Thyroid gland (tissue), 4 donors: Measurements from ENCODE around the gene MCL1. TPM values are rescaled to one million over a fixed set of nuclear protein-coding genes. Genes with fewer than 3 reads are reported as not detected.

Experiments
- DNase-seq, 2 donors: peaks; one replicate each; pipeline ENCODE4 v3.0.0-alpha.2; 2019
- H3K27ac ChIP-seq, 3 donors: fragments of 200-600 bp; sonication (generic); 1 replicate in 2 of 3; 2 replicates in 1 of 3; pipeline ENCODE4 v1.5.1; 2016 to 2019; ENCODE audit warnings: mild to moderate bottlenecking in 1 of 3, moderate library complexity in 1 of 3
- H3K27me3 ChIP-seq: fragments of 200-600 bp; sonication (generic); one replicate; pipeline ENCODE4 v1.5.1; 2019
- H3K36me3 ChIP-seq, 2 donors: fragments of 200-600 bp; sonication (generic); one replicate each; pipeline ENCODE4 v1.5.1; 2016 to 2019
- H3K4me1 ChIP-seq, 2 donors: fragments of 200-600 bp; sonication (generic); one replicate each; pipeline ENCODE4 v1.5.1; 2017 to 2019
- H3K4me3 ChIP-seq, 3 donors: fragments of 200-600 bp; sonication (generic); replicated peaks in 1 of 3; 1 replicate in 2 of 3; 2 replicates in 1 of 3; pipeline ENCODE4 v1.5.1; 2016; ENCODE audit warnings: mild to moderate bottlenecking in 1 of 3
- H3K9me3 ChIP-seq: fragments of 200-600 bp; sonication (generic); one replicate; pipeline ENCODE4 v1.5.1; 2017
- POLR2A ChIP-seq, 2 donors: fragments of 450-650 bp; IDR thresholded peaks; one replicate each; pipeline ENCODE4 v1.6.1; 2017; ENCODE audit warnings: antibody characterized with exemption in 2 of 2, mild to moderate bottlenecking in 2 of 2, moderate library complexity in 1 of 2
- WGBS, 2 donors: methylation state at CpG; one replicate each; pipeline ENCODE4 v1.1.5; 2017; 5-methylcytosine and 5-hydroxymethylcytosine counted together
- intact Hi-C: fragments of 100-400 bp; cut with DNase I; formaldehyde crosslinking; loops from one replicate; pipeline ENCODE4 v1.15.1; 2023
- total RNA-seq, 4 donors: library from RNA; depleted of rRNA; stranded (reverse); fragments of >200 nt; gene quantifications; one replicate each; pipeline ENCODE4 v1.2.3, GENCODE V29; 2016
- TF ChIP-seq, protein P1 (sequence below), 6 experiments: fragments of 200-600 bp in 3 of 6; fragments of 450-650 bp in 3 of 6; sonication (generic) in 3 of 6; IDR thresholded peaks; one replicate each; pipeline ENCODE4 v1.5.1; 2016 to 2019; ENCODE audit warnings: antibody characterized with exemption in 6 of 6, mild to moderate bottlenecking in 2 of 6, inconsistent platforms in 1 of 6, moderate library complexity in 1 of 6

The MCL1 gene
- total RNA-seq, 4 donors from 2014 or later: 164 to 313 (median 203) TPM

DNA sequence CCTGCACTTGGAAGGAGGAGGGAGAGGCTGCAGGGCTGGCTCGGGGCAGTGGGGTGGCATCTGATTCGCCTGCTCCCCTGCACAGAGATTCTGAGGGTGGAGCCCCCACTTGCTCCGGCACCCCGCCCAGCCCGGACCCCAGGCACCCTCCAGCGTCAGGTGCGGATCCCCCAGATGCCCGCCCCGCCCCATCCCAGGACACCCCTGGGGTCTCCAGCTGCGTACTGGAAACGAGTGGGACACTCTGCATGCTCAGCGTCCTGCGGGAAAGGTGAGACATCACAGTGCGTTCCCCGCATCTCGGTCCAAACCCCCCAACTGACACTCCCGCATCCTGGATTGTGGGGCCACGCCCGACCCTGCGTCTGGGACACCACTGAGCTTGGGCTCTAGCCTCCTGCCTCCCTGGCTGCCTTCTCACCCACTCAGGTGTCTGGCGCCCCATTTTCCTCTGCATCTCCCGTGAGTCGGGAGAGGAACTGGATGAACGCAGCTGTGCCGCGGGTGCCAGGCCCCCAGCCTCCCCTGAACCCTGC is 22.3 kb downstream of the MCL1 start:
- DNase-seq: no peak
- Histone ChIP-seq H3K36me3 (no peaks in the 10 kb centered on the region), H3K4me1 (peaks cover 18 to 35% of the 10 kb centered on the region in 2 donors), H3K9me3 (no peaks in the 10 kb centered on the region), H3K27me3 (no peaks in the 10 kb centered on the region), H3K27ac (no peak overlapping the region), H3K4me3 (no peak overlapping the region)
- 90 to 92% methylated on average over 11 to 21 of the region's 26 CpGs for WGBS, 2 donors
- TF ChIP-seq, protein P1, sequence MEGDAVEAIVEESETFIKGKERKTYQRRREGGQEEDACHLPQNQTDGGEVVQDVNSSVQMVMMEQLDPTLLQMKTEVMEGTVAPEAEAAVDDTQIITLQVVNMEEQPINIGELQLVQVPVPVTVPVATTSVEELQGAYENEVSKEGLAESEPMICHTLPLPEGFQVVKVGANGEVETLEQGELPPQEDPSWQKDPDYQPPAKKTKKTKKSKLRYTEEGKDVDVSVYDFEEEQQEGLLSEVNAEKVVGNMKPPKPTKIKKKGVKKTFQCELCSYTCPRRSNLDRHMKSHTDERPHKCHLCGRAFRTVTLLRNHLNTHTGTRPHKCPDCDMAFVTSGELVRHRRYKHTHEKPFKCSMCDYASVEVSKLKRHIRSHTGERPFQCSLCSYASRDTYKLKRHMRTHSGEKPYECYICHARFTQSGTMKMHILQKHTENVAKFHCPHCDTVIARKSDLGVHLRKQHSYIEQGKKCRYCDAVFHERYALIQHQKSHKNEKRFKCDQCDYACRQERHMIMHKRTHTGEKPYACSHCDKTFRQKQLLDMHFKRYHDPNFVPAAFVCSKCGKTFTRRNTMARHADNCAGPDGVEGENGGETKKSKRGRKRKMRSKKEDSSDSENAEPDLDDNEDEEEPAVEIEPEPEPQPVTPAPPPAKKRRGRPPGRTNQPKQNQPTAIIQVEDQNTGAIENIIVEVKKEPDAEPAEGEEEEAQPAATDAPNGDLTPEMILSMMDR (IDR thresholded peaks at IDR 0.05): no peak
- TF ChIP-seq POLR2A (IDR thresholded peaks at IDR 0.05): no peak
- intact Hi-C loops: loop anchor here (5.0 to 10.0 kb wide), 2 partner anchors 65 to 438 kb away; no protein-coding TSS in a partner anchor

DNA sequence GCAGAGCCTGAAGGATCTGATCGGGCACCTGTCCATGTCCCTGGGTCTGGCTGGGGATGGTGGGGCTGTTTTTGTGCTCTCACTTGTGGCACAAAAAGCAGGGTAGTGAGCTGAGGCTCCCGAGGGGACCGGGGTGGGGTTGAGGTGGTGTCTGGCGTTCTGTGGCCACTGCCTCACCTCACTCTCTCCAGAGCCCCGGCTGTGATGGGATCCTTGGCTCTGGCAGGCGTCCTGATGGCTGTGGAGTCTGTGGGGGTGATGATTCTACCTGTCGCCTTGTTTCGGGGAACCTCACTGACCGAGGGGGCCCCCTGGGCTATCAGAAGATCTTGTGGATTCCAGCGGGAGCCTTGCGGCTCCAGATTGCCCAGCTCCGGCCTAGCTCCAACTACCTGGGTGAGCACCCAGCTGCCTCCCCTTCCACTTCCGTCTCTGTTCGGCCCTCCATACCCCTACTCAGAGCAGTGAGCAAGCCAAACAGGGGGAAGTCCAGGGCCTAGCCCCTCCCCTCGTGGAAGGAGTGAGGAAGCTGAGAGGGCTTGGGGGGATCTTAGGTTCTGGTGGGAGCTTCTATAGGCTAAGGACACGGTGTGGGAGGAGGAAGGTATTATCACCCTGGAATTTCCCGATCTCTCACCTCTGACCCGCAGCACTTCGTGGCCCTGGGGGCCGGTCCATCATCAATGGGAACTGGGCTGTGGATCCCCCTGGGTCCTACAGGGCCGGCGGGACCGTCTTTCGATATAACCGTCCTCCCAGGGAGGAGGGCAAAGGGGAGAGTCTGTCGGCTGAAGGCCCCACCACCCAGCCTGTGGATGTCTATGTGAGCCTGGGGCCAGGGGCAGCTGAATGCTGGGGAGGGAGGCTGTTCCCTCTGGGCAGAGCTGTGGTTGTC is 23.2 kb downstream of the MCL1 start:
- Histone ChIP-seq H3K27ac (no peak overlapping the region), H3K4me1 (peaks cover 13 to 42% of the 10 kb centered on the region in 2 donors), H3K27me3 (no peaks in the 10 kb centered on the region), H3K4me3 (no peak overlapping the region), H3K9me3 (no peaks in the 10 kb centered on the region), H3K36me3 (no peaks in the 10 kb centered on the region)
- intact Hi-C loops: loop anchor here (5.0 to 10.0 kb wide), 2 partner anchors 66 to 439 kb away; no protein-coding TSS in a partner anchor
- TF ChIP-seq POLR2A (IDR thresholded peaks at IDR 0.05): no peak
- TF ChIP-seq, protein P1 (IDR thresholded peaks at IDR 0.05): no peak
- WGBS, 2 donors: 80 to 81% methylated on average over 19 to 23 of the region's 26 CpGs
- DNase-seq: no peak

DNA sequence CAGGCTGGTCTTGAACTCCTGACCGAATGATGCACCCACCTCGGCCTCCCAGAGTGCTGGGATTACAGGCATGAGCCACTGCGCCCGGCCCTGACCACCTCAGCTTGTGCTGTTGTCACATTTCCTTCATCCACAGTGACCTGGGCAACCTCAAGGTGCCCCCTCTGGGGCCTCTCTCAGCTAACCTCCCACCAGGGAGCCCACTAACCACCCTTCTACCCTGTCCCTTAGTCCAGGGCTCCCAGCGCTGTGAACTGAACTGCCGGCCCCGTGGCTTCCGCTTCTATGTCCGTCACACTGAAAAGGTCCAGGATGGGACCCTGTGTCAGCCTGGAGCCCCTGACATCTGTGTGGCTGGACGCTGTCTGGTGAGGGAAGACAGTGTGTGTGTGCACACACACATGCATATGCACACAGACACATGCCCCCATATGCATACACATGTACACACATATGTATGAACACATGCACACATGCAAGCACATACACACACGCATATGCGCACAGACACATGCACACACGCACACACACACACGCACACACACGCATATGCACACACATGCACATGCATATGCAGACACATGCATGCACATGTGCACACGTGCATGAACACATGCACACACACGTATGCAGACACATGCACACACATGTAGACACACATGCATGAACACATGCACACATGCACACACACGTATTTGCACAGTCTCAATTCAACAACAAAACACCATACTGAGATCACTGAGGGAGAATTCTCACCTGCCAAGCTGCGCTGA is 24.0 kb downstream of the MCL1 start:
- DNase-seq: no peak
- Histone ChIP-seq H3K36me3 (no peaks in the 10 kb centered on the region), H3K4me1 (peaks cover 9 to 44% of the 10 kb centered on the region in 2 donors), H3K4me3 (no peak overlapping the region), H3K27ac (no peak overlapping the region), H3K9me3 (no peaks in the 10 kb centered on the region), H3K27me3 (no peaks in the 10 kb centered on the region)
- TF ChIP-seq POLR2A (IDR thresholded peaks at IDR 0.05): no peak
- TF ChIP-seq, protein P1 (IDR thresholded peaks at IDR 0.05): no peak
- intact Hi-C loops: loop anchor here (5.0 to 10.0 kb wide), 2 partner anchors 67 to 439 kb away; no protein-coding TSS in a partner anchor
- WGBS, 2 donors: 89 to 92% methylated on average over 18 to 19 of the region's 19 CpGs

DNA sequence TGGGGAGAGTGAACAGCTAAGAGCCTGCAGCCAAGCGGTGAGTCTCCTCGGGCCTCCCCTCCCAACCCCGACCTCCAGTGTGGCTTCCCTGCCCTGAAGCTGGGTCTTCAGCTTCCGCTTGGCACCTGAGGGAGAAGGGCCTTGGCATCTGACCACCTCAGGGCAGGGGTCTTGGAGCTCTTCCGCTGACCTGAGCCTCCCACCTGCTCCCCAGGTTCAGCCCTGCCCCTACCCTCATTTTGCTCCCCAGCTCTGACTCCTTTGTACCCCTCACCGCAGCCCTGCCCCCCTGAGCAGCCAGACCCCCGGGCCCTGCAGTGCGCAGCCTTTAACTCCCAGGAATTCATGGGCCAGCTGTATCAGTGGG is 25.3 kb downstream of the MCL1 start:
- no peaks in the 10 kb centered on the region for H3K27me3 ChIP-seq
- intact Hi-C loops: loop anchor here (10.0 kb wide), 1 partner anchor 441 kb away; no protein-coding TSS in a partner anchor
- H3K27ac ChIP-seq: no peak overlapping the region
- no peak for TF ChIP-seq POLR2A (IDR thresholded peaks at IDR 0.05)
- TF ChIP-seq, protein P1 (IDR thresholded peaks at IDR 0.05): no peak
- peaks cover 6 to 42% of the 10 kb centered on the region in 2 donors for H3K4me1 ChIP-seq
- H3K36me3 ChIP-seq: no peaks in the 10 kb centered on the region
- no peak for DNase-seq
- 87 to 93% methylated on average over 8 of the region's 8 CpGs for WGBS, 2 donors
- H3K9me3 ChIP-seq: no peaks in the 10 kb centered on the region
- no peak overlapping the region for H3K4me3 ChIP-seq
